HG02623 (cell line): ENCODE data around the gene CFAP69.

Experiments
- ATAC-seq: cut with Tn5 transposase; IDR thresholded peaks from one replicate; pipeline ENCODE4 v1.9.1; 2021; ENCODE audit warnings: moderate library complexity; ENCODE audit not compliant: unreplicated experiment

The CFAP69 gene

GRCh38 chr7:90269163-90269562, 24.2 kb downstream of the CFAP69 start:
- ATAC-seq, result no peak

- no peak for ATAC-seq
Measured at GRCh38 chr7:90270431-90271178, 25.6 kb downstream of the CFAP69 start.

GRCh38 chr7:90271753-90272152, 26.8 kb downstream of the CFAP69 start:
- no peak for ATAC-seq

- ATAC-seq, result no peak
Measured at GRCh38 chr7:90272242-90272641, 27.3 kb downstream of the CFAP69 start.

DNA sequence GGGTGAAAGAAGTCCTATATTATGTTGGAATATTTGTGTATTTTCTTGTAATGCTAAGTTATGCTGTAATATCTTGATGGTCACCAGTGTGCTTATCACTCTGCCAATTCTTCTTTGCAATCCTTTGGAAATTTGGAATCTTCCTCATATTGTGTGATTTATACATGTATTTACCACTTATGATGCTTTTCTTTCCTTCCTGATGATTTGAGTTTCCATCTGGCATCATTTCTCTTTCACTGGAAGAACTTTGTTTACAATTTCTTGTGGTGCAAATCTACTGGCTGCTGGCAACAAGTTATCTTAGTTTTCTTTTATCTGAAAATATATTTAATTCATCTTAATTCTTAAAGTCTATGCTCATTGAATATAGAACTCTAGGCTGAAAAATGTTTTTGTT, 29.2 kb downstream of the CFAP69 start:
- no peak for ATAC-seq

DNA sequence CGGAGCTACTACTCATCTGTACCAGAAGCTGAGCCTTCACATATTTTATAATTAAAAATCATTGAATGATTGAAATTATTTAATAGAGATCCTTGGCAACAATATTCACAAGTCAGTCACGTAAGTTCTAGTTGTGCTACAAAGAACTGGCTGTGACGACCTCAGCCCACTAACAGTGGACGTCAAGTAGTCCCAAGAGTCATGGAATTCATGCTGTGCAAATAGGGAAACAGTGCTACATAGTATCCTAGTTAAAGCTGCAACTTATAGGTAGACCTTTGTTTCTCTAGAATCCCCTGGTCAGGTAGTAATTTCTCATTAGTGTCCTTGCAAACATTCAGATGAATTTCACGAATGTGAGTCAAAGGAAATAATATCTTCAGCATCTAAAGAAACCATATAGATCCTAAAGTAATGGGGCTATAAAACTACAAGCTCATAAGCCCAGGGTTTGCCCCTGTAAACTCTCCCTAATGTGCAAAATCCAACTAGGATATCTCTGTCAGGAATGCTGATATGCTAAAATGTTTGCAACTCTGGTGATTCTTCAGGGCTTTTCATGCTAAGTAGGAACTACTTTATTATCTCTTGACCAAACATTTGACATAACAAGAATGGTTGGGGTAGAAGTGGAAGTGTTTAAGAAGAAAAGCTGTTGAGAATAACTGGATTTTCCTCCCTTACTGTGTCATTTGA, 31.2 kb downstream of the CFAP69 start:
- ATAC-seq, result no peak

GRCh38 chr7:90288154-90288553, 43.2 kb downstream of the CFAP69 start:
- ATAC-seq, result no peak

- no peak for ATAC-seq
Measured at GRCh38 chr7:90290244-90291113, 45.5 kb downstream of the CFAP69 start.

DNA sequence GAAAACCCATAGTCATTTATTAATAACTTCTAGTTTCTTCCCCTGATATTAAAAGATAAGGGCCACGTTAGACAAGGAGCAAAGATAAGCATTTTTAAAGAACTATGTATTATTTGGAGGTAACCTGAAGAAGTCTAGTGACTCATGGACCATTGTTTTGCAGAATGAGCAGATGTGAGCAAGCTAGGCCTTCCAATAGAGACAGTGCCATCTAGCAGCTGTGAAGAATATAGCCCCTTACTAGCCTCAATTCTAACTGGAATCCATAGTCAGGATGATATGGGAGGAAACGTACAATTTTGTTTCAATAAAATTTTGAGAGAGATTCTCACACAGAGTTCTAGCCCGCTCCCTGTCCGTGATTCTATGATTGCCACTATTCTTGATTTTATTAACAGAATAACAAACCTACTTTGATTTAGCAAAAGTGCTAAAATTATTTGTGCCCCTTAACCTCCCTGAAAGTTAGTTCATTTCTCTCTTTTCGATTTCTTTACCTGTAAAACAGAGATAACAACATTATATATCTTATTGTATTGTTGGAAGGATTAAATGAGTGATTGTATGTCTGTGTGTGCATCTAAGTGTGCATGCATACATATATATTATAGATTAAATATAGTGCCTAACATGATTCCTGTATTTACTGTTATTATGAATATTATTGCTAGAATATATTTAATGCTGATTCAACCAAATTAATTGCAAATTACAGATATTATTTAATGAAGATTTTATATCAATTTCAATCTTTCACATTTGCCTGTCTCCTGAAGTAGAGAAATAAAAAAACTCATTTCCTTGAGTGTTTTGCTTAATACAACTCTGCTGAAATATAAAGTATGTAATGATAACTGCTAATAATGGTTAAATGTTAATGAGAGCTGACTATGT, 53.4 kb downstream of the CFAP69 start:
- ATAC-seq, result peak; percentile 86

GRCh38 chr7:90303241-90303640, 58.3 kb downstream of the CFAP69 start:
- ATAC-seq, result no peak

DNA sequence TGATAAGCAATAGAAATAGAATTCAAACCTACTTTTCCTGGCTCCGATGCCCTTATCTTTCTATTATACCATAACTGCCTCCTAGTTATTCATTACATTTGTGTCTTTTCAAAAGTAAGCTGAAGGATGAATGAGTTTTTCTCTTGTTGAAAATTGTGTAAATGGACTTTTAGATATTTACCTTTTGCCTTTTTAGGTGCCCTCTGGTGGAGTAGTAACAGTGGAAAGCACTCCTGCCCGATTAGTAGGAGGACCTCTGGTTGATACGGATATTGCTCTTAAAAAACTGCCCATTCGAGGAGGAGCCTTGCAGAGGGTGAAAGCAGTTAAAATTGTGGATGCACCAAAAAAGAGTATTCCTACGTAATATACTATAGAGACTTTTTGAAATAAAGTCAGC, 64.9 kb downstream of the CFAP69 start:
- no peak for ATAC-seq

GRCh38 chr7:90311175-90311574, 66.2 kb downstream of the CFAP69 start:
- ATAC-seq, result no peak

DNA sequence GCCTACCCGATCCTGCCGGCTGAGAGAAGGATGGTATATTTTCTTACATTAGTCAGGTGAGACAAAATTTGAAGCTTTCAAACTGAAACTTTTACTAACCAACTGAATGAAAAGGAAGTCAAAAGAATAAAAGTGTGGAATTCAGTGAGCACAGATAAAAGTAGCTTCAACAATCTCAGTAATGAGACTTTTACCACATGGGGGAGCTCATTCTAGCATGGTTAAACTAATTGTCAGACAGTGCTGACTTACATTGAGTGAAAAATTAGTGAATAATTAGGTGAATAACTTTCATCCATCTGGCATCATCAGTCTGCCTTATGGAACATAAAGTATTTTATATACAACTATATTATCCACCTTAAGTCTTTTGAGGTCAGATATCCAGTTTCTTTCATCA, 67.8 kb downstream of the CFAP69 start:
- ATAC-seq, result no peak

- no peak for ATAC-seq
Measured at GRCh38 chr7:90313907-90314306, 68.9 kb downstream of the CFAP69 start.

DNA sequence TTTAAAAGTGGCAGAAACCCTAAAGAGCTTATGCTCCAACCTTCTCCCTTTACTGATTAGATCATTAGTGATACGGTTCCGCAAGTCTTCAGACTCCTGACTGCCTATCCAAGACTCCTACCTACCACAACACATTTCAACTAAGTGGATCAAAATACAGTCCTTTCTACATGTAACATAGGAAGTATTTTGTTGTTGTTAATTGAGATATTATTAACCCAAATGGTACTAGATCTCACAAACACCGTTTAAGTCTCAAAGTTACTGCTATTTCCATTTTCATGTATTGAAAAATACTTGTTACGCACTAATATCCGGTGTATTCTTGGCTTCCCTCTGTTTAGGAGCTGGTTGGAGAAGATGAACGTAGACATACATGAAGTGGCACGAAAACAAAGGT, 75.0 kb downstream of the CFAP69 start:
- ATAC-seq, result no peak

DNA sequence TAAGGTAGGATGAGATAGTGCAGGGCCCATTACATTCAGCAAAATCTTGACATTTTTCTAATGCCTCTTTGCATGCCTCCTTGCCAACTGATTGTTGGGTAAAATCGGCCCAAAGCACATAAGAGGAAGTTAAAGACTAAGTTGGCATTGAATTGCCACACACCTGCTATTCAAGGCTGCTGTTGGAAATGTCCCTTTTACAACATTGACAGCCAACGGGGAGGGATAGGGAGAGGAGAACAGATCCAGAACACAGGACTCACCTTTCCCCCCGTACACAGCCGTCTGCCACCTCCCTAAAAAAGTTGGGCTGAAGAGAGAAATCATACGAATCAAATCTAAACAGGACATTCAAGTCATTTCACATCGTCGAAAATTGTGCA, 75.4 kb downstream of the CFAP69 start:
- no peak for ATAC-seq

DNA sequence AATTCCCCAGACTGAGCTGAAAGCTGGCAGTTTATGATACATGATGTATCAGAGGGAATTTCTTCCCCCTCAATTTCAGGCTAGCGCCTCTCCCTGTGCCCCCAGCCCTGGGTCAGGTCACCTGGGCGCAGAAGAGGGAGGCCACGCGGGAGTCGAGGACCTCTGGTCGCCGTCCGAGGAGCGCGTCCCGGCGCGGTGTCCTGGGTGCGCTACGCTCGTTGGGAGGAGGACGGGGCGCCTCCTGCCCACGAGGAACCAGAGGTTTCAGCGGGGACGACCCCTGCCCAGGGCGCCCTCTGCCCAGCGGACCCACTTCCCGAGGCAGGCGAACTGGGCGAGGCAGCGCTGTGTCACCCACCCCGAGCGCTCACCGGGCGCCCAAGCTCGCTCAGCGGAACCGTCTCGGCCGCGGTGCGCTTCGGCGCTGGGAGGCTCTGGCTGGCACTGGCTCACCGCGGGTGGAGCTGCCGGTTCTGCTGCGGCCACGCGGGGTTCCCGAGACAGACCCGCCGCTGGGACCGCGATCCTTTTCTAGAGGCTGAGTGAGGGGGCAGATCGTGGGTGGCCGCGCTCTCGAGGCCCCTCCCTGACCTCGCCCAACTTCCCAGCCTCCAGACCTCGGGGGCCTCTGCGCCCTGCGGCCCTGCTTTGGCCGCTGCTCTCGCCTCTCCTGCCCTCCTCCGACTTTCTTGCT, 76.0 kb downstream of the CFAP69 start, which contains the start of gene FAM237B:
FAM237B (minus strand) TSS at position 504 of the 694 bp plus-strand sequence. CDS start 1,556 bp downstream, outside the sequence.
- ATAC-seq, result no peak

DNA sequence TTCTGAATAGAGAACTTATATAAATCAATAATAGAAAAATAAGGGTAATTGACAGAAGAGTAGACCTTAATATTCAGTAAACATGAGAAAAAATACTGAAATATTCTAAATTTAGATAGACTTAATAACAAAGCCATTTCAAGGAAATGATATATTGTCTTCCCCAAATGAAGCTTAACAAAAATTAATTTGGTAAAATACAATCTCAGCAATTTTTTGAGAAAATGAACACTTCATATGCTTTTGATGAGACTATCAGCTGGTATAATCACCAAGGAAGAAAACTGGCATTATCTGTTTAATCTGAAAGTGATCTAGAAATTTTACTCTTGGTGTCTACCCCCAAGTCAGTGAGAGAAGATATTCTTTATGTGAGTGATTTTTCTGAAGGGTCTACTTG, 77.9 kb downstream of the CFAP69 start:
- no peak for ATAC-seq

DNA sequence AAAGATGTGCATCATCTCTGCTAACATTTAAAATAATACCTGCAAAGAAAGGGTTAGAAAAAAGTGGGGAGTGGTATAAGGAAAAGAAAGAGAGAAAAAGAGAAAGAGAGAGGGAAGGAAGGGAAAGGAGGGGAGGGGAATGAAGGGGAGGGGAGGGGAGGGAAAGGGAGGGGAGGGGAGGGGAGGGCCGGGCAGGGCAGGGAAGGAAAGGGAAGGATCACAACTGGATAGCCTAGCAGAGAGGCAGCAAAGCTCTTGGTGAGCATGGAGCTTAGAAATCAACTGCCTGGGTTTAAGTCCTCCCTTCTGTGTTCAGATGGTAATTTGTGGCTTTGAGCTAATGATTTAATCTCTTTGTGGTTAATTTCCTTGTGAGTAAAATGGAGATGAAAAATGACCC, 81.5 kb downstream of the CFAP69 start:
- no peak for ATAC-seq
